Activated CD8-positive, alpha-beta T cell treated with anti-CD3 and anti-CD28 coated beads for 36 hours (primary cell): ENCODE results near the gene TEX264. TPM values are rescaled to one million over a fixed set of nuclear protein-coding genes. Genes with fewer than 3 reads are reported as not detected.

ENCODE experiments used
- ATAC-seq: fragments of 200-7000 bp; cut with Tn5 transposase; one replicate; pipeline ENCODE4 v1.10.0; 2021; ENCODE audit warnings: mild to moderate bottlenecking, moderate library complexity
- CTCF ChIA-PET: fragments of 350-600 bp; sonication (Branson Sonifier 250); formaldehyde crosslinking; loops from one replicate; lab custom pipeline; 2021; ENCODE audit warnings: antibody characterized with exemption; lab: Charles Lee
- POLR2A ChIA-PET: fragments of 350-600 bp; sonication (Branson Sonifier 250); formaldehyde crosslinking; loops from one replicate; lab custom pipeline; 2021; ENCODE audit warnings: antibody characterized with exemption; lab: Charles Lee
- DNase-seq: peaks from one replicate; pipeline ENCODE4 v3.0.0-alpha.2; 2020
- H3K27ac Mint-ChIP-seq: one replicate; pipeline ENCODE4 v1.8.0; 2021; ENCODE audit warnings: mild to moderate bottlenecking, mixed read lengths
- H3K27me3 Mint-ChIP-seq: one replicate; pipeline ENCODE4 v1.8.0; 2021; ENCODE audit warnings: mixed read lengths
- H3K36me3 Mint-ChIP-seq: one replicate; pipeline ENCODE4 v1.8.0; 2021; ENCODE audit warnings: low read depth, mixed read lengths
- H3K4me1 Mint-ChIP-seq: one replicate; pipeline ENCODE4 v1.8.0; 2021; ENCODE audit warnings: low read depth, mixed read lengths
- H3K4me3 Mint-ChIP-seq: one replicate; pipeline ENCODE4 v1.8.0; 2021; ENCODE audit warnings: mild to moderate bottlenecking, moderate library complexity, mixed read lengths
- H3K9me3 Mint-ChIP-seq: one replicate; pipeline ENCODE4 v1.8.0; 2021; ENCODE audit warnings: mixed read lengths
- CTCF ChIP-seq: fragments of 200-600 bp; IDR thresholded peaks from one replicate; pipeline ENCODE4 v1.8.0; 2022; ENCODE audit warnings: antibody characterized with exemption, mild to moderate bottlenecking
- intact Hi-C: fragments of 100-400 bp; cut with micrococcal nuclease; formaldehyde crosslinking; loops from one replicate; pipeline ENCODE4 v1.10.0; 2022
- total RNA-seq, 2 experiments: library from RNA; stranded (reverse); gene quantifications; one replicate each; pipeline ENCODE4 v1.2.3, GENCODE V29; 2021

The TEX264 gene
- total RNA-seq, 2 experiments from 2014 or later, result 24.9 to 26.0 TPM

GRCh38 chr3:51706021-51706485 lies 35.0 kb downstream of the TEX264 start:
- Mint-ChIP-seq H3K9me3 (no peaks in the 10 kb centered on the region), H3K27ac (no peak overlapping the region), H3K27me3 (peaks cover 3% of the 10 kb centered on the region), H3K4me3 (no peak overlapping the region), H3K36me3 (peaks cover 2% of the 10 kb centered on the region), H3K4me1 (peaks cover 10% of the 10 kb centered on the region)
- no peak for DNase-seq
- POLR2A ChIA-PET, result interaction anchor here (0.9 kb wide), 3 partner anchors 11 to 32 kb away, joined by 3 read pairs; no protein-coding TSS in a partner anchor
- TF ChIP-seq CTCF, result no peak
- CTCF ChIA-PET, result interaction anchor here (0.9 to 1.2 kb wide), 3 partner anchors 13 to 113 kb away, joined by 3 to 4 read pairs (median 3); no protein-coding TSS in a partner anchor
- intact Hi-C loops, result no loop called here
- no peak for ATAC-seq

- intact Hi-C loops, result no loop called here
- POLR2A ChIA-PET, result interaction anchor here (1.3 to 1.5 kb wide), 2 partner anchors 9 to 12 kb away, joined by 3 to 5 read pairs; no protein-coding TSS in a partner anchor
- CTCF ChIA-PET, result interaction anchor here (0.9 to 2.2 kb wide), 3 partner anchors 12 to 26 kb away, joined by 3 to 7 read pairs (median 4); no protein-coding TSS in a partner anchor
- no peaks in the 10 kb centered on the region for H3K9me3 Mint-ChIP-seq
- DNase-seq, result peak; percentile 50
- H3K27ac Mint-ChIP-seq, result no peak within 1 kb of the TSS
- peaks cover 10% of the 10 kb centered on the region for H3K4me1 Mint-ChIP-seq
- peaks cover 2% of the 10 kb centered on the region for H3K36me3 Mint-ChIP-seq
- TF ChIP-seq CTCF, result no peak
- ATAC-seq, result peak; percentile 60
- peaks cover 3% of the 10 kb centered on the region for H3K27me3 Mint-ChIP-seq
- H3K4me3 Mint-ChIP-seq, result no peak within 1 kb of the TSS
These were observed 36.0 kb downstream of the TEX264 start, which contains the start of gene GRM2 for GRCh38 chr3:51706788-51707731. TSS of gene GRM2 (plus strand) at chr3:51707068. CDS start at chr3:51708984, 1,916 bp downstream.

- CTCF ChIA-PET, result interaction anchor here (1.0 to 2.2 kb wide), 2 partner anchors 10 to 27 kb away, joined by 3 to 7 read pairs; no protein-coding TSS in a partner anchor
- ATAC-seq, result no peak
- Mint-ChIP-seq H3K36me3 (peaks cover 2% of the 10 kb centered on the region), H3K4me3 (no peak overlapping the region), H3K4me1 (peaks cover 10% of the 10 kb centered on the region), H3K27me3 (peaks cover 3% of the 10 kb centered on the region), H3K9me3 (no peaks in the 10 kb centered on the region), H3K27ac (no peak overlapping the region)
- intact Hi-C loops, result no loop called here
- POLR2A ChIA-PET, result interaction anchor here (1.1 to 1.5 kb wide), 3 partner anchors 11 to 17 kb away, joined by 3 to 5 read pairs (median 3); no protein-coding TSS in a partner anchor
- no peak for DNase-seq
- TF ChIP-seq CTCF, result no peak
These were observed 37.3 kb downstream of the TEX264 start for GRCh38 chr3:51708216-51708845.

- TF ChIP-seq CTCF, result no peak
- H3K36me3 Mint-ChIP-seq, result peaks cover 2% of the 10 kb centered on the region
- ChIA-PET POLR2A (interaction anchor here (1.1 to 1.5 kb wide), 2 partner anchors 18 to 25 kb away, joined by 3 read pairs; no protein-coding TSS in a partner anchor), CTCF (interaction anchor here (1.0 to 2.2 kb wide), 2 partner anchors 10 to 27 kb away, joined by 3 to 7 read pairs; no protein-coding TSS in a partner anchor)
- no peaks in the 10 kb centered on the region for H3K9me3 Mint-ChIP-seq
- ATAC-seq, result no peak
- no peak overlapping the region for H3K4me3 Mint-ChIP-seq
- no peak for DNase-seq
- H3K27me3 Mint-ChIP-seq, result peaks cover 3% of the 10 kb centered on the region
- H3K27ac Mint-ChIP-seq, result no peak overlapping the region
- peaks cover 10% of the 10 kb centered on the region for H3K4me1 Mint-ChIP-seq
- intact Hi-C loops, result no loop called here
These were observed 38.0 kb downstream of the TEX264 start for GRCh38 chr3:51709004-51709420.
